HG03575 (cell line): ENCODE data around the gene FLOT2.
"Not testable (repeated sequence)": the region's sequence is repeated elsewhere in the genome, so short reads cannot be mapped to it uniquely, and the experiment has no call there.

Experiments used
- ATAC-seq: cut with Tn5 transposase; IDR thresholded peaks from one replicate; pipeline ENCODE4 v1.9.1; 2021; ENCODE audit not compliant: unreplicated experiment, insufficient number of reproducible peaks, low FRiP score; ENCODE audit errors: extremely low read depth

FLOT2 gene

GRCh38 chr17:28899212-28899815, 1.8 kb upstream of the FLOT2 start:
- no peak for ATAC-seq

GRCh38 chr17:28898527-28898955, 1.0 kb upstream of the FLOT2 start:
- ATAC-seq, result no peak

- no peak for ATAC-seq
These were observed 415 bp upstream of the FLOT2 start for GRCh38 chr17:28897769-28898526.

DNA sequence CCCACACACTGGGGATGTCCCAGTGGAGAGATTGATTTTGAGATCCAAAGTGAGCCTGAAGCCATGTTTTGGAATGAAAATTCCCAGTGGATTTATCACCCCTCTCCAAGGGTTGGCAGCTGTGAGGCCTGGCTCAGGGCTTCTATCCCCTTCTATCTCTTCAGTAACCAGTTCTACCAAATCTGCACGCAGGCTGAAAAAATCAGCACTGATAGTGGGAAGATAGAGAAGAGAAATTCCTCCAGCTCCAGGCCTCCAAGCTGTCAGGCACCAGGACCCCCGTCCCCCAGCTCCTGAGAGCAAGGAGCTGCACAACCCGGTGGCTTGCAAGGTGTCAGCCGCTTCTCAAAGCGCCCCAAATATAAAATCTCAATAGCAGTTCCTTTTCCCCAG, 1.0 kb downstream of the FLOT2 start:
- no peak for ATAC-seq

DNA sequence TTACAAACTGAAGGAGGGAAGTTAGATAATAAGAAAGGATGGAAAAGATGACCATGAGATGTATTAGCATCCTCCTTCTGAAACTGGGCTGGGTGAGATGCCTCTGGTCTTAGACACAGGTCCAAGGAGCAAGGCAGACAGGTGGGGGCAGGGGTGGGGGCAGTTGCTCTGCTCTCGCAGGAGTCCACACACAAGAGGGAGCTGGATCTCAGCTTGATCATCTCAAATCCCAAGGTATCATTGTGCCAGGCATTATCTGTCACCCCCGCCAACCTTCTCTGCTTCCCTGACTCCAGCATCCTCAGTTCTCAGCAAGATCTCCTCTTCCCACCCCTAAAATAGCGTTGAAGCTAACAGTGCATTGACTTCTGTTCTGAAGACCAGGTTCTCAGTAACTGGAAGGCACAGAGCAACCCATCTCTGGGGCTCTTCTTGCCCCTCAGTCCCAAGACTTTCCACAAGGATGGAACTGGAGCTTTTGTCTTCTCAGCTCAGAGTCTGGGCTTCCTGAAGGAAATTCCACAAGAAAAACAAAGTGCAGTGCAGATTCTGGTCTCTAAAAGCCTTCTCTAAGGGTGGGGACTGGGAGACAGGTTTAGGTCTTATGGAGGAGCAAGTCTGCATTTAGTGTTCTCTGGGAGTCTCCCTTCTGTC, 1.6 kb downstream of the FLOT2 start:
- no peak for ATAC-seq

GRCh38 chr17:28893248-28894183, 4.0 kb downstream of the FLOT2 start:
- ATAC-seq, result not testable (repeated sequence)

- no peak for ATAC-seq
These were observed 5.5 kb downstream of the FLOT2 start for GRCh38 chr17:28892024-28892423.

- no peak for ATAC-seq
These were observed 6.3 kb downstream of the FLOT2 start for GRCh38 chr17:28891201-28891600.

DNA sequence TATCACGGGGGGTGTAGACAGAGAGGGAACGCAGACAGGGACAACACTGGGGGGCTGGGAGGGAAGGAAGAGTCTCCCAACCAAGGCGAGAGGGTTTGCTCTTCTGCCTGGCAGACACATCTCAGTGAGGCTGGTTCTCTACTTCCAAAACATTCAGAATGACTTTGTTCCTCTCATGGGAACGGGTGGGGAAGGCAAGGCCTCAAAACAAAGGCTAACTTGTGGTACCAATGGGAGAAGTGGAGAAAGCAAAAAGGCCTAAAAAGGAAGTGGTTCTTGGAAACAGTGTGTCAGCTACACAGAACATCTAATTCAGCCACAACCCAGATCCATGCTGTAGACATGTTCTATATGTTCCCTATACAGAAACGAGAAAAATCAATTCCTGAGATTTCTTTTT, 7.5 kb downstream of the FLOT2 start:
- ATAC-seq, result no peak

GRCh38 chr17:28888832-28889231, 8.7 kb downstream of the FLOT2 start:
- ATAC-seq, result no peak

- ATAC-seq, result no peak
These were observed 9.6 kb downstream of the FLOT2 start for GRCh38 chr17:28887871-28888471.

DNA sequence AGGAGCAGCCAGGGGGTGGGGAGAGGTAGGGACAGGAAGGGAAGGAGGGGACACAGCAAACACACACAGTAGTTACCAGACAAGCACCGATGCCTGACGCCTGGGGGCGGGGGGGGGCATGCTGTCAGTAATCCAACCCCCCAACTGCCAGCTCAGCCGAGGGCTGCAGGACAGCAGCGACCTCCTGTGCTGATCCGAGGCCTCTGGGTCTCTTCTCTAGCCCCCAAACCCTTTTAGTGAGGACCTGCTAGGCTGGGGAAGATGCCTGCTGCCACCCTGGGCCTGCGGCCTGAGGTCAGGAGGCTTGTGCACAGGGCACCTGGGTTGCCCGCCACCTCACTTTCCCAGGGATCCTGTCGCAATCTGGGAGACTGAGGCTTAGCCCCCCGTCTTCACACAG, 11.6 kb downstream of the FLOT2 start:
- no peak for ATAC-seq

GRCh38 chr17:28885363-28885762, 12.2 kb downstream of the FLOT2 start:
- ATAC-seq, result no peak

GRCh38 chr17:28883967-28884702, 13.4 kb downstream of the FLOT2 start:
- no peak for ATAC-seq

DNA sequence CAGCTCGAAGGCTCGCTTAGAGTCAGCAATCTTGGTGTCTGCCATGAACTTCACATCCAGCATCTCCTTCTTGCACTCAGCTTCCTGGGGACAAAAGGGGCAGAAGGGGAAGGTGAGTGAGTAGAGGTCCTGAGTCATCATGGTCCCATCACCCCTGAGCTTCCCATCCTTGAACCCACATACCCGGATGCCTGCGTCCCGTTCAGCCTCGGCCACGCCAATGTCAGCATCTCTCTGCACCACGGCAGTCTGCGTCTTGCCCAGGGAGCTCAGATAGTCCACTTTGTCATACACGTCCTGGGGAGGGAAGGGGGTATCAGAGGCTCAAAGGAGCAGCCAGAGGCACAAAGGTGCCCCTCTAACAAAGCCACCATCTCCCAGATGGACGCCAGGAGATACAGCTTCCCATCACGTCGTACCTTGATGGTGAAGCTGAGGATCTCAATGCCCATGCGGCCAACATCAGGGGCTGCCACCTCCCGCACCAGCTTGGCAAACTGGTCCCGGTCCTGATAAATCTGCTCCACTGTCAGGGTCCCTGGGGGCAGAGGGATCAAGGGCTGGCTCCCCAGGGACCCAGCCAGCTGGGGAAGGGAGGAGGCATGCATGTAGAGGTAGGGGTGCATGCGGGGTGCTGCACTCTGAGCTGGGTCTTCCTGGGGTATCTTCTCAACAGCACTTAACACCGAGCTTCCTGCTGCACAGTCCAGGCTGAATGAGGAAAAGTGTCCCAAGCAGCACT, 15.2 kb downstream of the FLOT2 start:
- no peak for ATAC-seq

DNA sequence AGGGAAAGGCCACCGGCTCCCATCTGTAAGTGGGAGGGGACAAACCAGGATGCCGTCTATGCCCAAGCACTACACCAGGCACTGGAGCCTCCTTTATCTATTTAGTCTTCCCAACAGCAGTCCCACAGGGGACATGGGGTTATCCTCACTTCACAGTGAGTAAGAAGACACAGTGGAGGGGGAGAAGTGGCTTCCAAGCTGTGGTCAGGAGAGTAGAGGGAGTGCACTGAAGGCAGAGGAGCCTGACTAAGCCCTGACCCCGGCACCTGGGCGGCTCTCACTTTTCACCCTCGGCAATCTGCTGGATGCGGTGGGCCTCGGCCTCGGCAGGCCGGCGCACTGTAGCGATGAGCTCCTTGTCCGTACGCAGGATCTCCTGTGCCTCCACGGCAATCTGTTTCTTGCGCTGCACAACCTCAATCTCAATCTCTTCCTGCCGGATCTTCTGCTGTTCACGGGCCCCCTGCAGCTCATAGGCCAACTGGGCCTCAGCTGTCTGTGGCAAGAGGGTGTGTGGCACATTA, 15.9 kb downstream of the FLOT2 start:
- no peak for ATAC-seq

DNA sequence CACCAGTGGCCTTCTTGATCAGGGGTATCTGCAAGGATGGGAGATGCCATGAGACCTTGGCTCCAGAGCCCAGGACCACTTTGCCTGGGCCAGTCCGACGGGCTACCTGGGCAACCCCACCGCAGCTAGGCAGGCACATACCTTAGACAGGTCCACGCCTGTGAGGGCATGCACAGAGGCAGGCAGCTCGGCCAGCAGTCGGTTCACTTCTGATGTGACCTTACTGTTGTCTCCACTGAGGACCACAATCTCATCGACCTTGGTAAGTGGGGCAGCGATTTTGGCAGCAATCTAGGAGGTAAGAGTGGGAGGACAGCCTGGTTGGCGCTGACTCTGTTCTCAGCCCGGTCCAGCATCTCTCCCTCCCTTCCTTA, 17.0 kb downstream of the FLOT2 start:
- ATAC-seq, result no peak
